T-helper 22 cell (primary cell): ENCODE measurements around the gene CELF2.
"Not testable (repeated sequence)": the region's sequence is repeated elsewhere in the genome, so short reads cannot be mapped to it uniquely, and the experiment has no call there.

Source experiments
- DNase-seq: peaks from one replicate; pipeline ENCODE4 v3.0.0-alpha.2; 2020; ENCODE audit warnings: low read depth

CELF2 gene

DNA sequence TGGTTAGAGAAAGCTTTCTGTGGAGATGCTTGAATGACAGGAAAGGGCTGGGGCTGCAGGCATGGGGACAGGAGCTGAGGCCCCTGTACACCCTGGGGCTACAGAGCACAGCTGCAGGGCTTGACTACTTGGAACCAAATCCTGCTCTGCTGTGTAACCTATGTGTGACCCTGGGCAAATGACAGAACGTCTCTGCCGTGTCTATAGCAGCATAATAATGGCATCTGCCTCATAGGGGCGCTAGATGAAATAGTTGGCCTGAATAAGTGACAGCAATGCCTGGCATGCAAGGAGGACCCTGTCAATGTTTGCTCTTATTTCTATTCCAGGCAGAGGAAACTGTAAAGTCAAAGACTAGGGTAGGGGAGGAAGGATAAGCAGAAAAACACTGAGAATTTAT is 339.8 kb downstream of the CELF2 start:
- DNase-seq: no peak

DNA sequence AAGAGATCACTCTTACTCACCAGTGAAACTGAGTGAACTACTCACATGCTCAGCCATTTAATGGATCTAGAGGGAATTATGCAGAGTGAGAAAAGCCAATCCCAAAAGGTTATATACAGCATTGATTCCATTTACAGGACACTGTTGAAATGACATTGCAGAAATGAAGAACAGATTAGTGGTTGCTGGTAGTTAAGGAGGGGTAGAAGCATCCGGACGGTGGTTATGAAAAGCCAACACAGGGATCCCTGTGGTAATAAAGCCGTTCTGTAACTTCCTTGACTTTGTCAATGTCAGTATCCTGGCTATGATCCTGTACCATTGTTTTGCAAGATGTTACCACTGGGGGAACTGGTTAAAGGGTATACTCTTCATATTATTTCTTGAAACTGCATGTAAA is 340.3 kb downstream of the CELF2 start:
- DNase-seq: no peak

DNA sequence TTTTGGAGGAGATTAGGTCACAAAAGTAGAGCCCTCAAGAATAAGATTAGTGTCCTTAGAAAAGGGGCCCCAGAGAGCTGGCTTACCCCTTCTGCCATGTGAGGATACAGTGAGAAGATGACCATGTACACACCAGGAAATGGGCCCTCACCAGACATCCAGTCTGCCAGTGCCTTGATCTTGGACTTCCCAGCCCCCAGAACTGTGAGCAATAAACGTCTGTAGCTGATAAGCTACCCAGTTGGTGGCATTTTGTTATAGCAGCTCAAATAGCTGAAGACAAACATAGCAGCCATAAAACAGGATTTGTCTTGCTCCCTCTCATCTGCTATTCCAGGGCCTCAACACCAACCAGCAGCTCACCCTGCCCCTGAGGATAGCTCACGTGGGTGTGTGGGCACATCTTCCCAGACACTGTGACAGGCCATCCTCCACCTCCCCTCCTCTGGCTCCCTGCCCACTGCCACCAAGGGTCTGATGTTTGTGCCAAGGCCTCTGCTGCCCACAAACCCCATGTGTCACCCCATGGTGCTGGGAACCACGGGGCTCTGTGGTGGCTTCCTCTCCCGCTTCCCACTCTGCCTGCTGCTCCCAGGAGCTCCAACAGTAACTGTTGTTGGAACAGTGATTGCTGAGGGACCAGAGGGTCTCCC is 341.4 kb downstream of the CELF2 start:
- DNase-seq: no peak

DNA sequence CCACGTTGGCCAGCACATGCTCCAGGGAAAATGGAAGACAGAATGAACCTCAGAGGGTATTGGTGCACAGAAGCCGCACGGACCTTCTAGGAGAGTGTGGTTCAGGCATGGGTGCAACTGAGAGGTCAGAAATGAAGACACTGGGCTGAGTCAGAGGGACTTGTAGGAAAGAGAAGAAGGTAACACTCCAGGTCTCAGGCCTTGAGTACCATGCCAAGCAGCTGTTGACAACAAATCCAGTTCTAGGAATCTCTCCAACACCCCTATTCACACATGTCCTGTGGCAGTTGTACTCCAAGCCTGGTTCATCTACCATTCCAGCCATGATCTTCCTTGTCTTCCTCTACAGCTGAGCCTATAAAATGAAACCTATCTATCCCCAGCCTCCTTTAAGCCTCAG is 342.2 kb downstream of the CELF2 start:
- DNase-seq: no peak

DNA sequence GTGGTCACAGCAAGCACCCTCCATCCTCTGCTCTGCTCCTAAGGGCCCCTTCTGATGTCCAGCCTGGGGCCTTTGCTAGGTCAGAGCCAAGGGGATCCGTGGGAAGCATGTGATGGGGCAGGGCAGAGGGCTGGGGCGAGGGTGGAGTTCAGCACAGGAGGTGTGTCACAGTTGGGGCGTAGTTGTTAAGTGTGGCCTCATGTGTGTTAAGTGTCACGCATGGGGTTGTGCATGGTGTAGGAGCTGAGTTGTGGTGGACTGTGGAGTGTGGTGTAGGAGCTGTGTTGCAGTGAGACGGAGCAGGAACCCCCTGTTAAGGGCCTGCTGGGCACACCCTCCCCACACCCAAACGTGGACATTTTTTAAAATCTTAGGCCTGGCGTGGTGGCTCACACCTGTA is 345.8 kb downstream of the CELF2 start:
- DNase-seq: no peak

DNA sequence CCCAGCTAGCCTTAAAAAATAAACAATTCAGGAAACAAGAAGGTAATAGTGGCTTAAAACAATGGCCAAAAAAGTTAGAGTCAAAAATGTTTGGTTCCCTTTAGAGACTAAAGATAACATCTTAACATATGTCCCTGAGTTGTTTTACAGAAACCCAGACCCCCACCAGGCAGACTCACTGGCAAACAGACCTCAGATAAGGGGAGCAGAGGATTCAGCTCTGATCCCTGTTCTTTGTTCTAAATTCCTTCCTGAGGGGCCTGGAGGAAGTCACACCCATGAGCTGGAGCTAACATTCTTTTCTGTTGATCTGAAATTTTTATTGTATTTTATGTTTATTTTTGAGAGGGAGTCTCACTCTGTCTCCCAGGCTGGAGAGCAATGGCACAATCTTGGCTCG is 346.6 kb downstream of the CELF2 start:
- DNase-seq: no peak

DNA sequence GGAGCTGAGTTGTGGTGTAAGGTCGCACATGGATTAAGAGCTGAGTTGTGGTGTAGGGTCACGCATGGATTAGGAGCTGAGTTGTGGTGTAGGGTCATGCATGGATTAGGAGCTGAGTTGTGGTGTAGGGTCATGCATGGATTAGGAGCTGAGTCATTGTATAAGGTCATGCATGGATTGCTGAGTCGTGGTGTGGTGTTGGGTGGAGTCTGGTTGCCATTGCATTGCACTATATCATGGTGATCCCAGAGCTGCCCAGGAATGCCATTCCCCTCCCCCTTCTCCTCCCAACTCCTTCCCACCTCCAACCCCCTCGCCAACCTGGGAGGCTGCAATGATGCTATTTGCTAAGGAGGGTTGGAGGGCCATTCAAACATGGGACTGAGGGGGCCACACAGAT is 349.2 kb downstream of the CELF2 start:
- not testable (repeated sequence) for DNase-seq

DNA sequence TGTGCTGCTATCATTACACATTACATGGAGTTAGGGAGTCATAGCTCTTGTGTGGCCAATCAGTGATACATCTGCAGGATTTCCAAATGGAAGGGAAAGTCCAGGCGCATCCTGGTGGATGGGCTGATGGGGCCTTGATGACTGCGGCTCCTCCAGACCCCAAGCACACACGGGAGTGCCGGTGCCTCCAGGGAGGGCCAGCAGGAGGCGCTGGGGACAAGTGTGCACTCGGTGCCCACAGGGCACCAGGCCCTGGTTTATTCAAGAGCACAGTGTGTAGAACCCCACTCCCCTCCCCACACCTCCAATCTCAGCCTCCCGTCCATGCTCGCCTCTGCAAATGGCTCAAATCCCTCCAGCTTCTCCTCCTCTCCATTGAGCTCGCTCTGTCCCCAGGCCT is 349.8 kb downstream of the CELF2 start:
- no peak for DNase-seq

DNA sequence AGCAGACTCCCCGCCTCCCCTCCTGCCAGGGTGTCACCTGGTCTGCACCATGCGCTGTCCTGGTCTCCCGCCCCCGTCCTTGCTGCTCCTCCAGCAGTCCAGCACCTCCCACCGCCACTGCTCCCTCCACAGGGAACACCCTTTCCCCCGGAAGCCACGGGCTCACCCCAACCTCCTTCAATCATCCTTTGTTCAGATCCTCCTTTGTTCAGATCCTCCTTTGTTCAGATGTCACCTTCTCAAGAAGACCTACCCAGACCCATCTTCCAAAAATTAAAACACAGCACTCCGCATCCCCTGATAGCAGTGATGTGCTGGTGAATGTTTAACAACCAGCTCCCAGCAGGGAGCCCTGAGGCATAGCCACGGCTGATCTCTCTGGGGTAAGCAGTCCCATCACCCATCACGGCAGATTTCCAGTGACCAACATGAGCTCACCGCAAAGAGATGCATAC is 356.1 kb downstream of the CELF2 start:
- DNase-seq: no peak

DNA sequence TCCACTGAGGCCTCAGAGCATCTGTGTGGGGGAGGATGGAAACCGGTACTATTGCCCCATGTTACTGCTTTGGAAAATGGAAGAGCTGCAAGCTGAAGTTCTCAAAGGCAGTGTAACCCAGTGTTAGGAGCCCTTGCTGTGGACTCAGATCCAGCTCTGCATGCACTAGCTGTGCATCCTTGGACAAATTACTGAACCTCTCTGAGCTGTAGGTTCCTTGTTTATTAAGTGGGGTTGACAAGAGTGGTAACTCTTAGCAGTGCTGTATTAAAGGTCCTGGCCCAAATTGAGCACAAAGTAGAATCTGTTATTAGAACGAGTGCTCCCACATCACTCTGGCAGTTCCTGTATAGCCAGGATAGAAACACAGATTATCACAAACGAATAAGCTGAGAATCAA is 359.6 kb downstream of the CELF2 start:
- DNase-seq: no peak

DNA sequence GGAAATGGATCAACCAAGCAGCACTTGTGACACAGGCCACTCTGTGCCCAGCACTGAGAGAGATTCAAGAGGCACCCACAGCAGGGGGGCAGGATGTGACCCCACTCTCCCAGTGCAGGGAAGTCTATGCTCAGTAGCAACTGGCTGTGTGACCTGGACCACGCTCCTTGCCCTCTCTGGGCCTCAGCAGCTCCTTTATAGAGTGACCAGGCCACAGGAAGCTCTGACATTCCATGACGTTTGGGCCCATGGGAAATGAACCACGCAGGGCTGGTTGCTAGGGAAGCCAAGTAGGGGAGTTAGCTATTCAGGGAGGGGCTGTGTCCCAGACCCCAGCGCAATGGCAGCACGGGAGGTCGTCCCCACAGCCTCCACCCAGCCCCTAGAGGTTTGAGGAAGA is 361.2 kb downstream of the CELF2 start:
- no peak for DNase-seq

DNA sequence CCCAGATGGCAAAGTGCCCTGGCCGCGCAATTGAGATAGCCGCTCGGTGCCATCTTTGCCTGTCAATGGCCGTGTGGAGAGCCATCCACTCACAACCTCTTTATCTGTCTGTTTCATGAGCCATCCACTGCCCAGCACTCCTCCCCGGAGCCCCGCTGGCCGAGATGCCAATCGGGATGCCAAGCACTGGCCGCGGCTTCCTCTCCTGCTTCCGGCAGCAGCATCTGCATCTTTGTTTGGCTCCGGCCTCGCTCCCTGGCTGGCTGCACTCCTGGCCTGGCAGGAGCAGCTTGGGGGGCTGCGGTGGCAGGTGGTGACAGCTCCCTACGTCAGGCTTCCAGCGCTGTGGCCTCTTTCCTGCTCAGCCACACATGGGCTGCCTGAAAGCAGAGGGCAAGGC is 362.1 kb downstream of the CELF2 start:
- no peak for DNase-seq

DNA sequence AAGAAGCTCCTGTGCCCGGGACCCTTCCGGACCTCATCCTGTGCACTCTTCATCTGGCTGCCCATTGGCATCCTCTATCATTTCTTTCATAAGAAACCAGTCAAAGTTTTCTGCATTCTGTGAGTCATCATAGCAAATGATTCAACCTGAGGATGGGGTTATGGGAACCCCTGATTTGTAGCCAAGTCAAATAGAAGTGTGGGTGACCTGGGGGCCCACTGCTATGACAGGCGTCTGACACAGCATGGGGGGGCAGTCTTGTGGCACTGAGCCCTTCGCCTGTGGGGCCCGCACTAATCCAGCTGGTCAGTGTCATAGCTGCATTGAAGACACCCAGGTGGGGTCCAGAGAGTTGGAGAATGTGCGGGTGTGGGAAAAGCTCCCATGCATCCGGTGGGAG is 363.4 kb downstream of the CELF2 start:
- no peak for DNase-seq

DNA sequence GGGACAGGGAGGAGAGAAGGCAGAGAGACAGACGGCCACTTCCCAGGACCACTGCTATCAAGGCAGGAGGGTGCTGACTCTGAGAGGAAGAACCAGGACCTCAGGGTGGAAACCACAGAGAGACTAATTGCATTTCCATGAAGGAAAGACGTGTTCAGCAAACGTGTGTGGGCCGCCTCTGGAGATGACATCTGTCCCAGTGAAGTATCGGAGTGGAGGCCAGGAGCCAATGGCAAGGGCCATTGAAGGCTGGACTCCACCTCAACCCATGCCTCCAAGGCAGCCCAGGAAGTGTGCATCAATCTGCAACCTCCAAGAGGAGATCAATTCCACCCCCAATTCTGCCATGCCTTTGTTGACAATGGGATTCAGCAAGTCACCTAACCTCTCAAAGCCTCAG is 363.8 kb downstream of the CELF2 start:
- no peak for DNase-seq

DNA sequence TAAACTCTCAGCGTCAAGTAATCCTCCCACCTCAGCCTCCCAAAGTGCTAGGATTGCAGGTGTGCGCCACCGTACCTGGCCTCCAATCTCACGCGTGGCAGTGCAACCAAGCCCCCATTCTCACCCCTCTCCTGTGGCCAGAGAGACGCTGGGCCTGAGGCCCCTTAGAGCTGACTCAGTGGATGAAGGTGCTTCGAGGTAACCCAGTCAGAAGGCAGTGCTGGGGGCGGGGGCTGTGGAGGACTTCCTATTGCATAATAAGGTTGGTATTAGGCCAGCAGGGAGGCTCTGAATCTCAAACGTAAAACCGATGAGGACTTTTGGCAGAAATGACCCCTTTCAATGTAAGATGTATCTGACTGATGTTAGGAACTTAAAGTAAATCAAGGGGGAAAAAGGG is 364.5 kb downstream of the CELF2 start:
- DNase-seq: no peak

DNA sequence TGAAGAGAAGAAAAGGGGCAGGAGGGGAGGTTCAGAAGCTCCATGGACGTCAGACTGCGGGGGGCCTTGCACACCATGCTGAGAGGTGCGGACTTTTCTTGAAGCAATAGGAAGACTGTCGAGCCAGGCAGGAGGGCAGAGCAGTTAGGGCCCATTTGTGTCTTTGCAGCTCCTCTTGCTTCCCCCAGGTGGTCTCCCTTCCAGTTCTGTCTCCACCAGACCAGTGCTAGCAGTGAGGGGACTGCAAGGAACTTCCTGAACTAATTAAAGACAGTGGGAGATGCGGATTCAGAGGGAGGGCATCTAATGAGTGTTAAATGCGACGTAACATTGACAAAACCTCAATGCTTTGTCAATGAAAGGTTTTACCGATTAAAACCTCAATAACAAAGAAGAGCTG is 368.4 kb downstream of the CELF2 start:
- DNase-seq: no peak
